Esophagus squamous epithelium (tissue), 4 donors: Measurements from ENCODE around the gene FBXO46.

Source experiments
- CTCF ChIP-seq, 6 experiments: fragments of 450-650 bp in 4 of 6; fragments of 200-600 bp in 2 of 6; sonication (generic) in 2 of 6; IDR thresholded peaks; one replicate each; pipeline ENCODE4 v1.5.1; 2016 to 2019; ENCODE audit warnings: antibody characterized with exemption in 6 of 6, mild to moderate bottlenecking in 4 of 6, moderate library complexity in 4 of 6
- POLR2A ChIP-seq, 4 donors: fragments of 450-650 bp; IDR thresholded peaks; one replicate each; pipeline ENCODE4 v1.6.1; 2017; ENCODE audit warnings: antibody characterized with exemption in 4 of 4, mild to moderate bottlenecking in 4 of 4, moderate library complexity in 3 of 4

GRCh38 chr19:45772130-45772840 is 41.6 kb upstream of the FBXO46 start:
- TF ChIP-seq CTCF (IDR thresholded peaks at IDR 0.05) (no peak), POLR2A (IDR thresholded peaks at IDR 0.05) (no peak)
